HG03280 (cell line): ENCODE results near the gene NOSIP.

Experiments
- ATAC-seq: cut with Tn5 transposase; IDR thresholded peaks from one replicate; pipeline ENCODE4 v1.9.1; 2021; ENCODE audit warnings: mild to moderate bottlenecking, moderate library complexity; ENCODE audit not compliant: unreplicated experiment

Gene NOSIP

DNA sequence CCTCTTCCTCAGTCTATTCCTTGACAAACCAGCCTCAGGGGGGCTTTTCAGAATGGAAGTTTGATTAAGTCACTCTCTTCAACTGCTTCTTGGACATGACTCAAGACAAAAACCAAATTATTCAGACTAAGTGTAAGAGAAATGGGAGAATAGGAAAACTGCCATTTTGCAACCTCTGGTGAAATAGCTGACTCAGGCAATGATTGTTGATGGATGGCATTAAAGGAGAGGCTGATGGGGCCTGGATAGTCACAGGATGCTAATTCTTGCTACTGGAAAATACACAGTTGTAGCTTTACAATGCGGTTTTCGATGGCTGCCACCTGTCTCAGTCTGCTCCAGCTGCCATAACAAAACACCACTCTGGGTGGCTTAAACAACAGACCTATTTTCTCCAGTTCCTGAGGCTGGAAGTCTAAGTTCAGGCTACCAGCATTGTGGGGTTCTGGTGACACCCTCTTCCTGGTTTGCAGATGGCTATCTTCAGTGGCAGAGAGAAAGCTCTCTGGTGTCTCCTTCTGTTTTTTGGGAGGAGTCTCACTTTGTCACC lies 6.1 kb downstream of the NOSIP start:
- no peak for ATAC-seq

DNA sequence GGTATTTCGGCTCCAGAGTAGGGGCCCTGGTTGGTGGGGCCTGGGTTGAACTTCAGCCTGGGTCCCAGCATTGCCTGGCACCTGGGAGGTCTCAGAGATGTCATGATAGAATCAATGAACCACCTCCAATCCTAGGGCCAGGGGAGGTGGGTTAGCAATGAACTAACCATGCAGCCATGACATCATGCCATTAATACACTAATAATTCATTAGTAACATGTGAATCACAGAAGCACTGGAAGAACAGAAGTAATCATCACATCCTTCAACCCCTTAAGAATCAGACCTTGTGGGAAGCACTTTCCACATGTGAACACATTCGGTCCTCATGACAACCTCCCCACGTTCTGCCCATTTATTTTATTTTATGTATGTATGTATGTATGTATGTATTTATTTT lies 6.9 kb downstream of the NOSIP start:
- no peak for ATAC-seq

- ATAC-seq: no peak
Measured at GRCh38 chr19:49573009-49573408, 7.3 kb downstream of the NOSIP start.

DNA sequence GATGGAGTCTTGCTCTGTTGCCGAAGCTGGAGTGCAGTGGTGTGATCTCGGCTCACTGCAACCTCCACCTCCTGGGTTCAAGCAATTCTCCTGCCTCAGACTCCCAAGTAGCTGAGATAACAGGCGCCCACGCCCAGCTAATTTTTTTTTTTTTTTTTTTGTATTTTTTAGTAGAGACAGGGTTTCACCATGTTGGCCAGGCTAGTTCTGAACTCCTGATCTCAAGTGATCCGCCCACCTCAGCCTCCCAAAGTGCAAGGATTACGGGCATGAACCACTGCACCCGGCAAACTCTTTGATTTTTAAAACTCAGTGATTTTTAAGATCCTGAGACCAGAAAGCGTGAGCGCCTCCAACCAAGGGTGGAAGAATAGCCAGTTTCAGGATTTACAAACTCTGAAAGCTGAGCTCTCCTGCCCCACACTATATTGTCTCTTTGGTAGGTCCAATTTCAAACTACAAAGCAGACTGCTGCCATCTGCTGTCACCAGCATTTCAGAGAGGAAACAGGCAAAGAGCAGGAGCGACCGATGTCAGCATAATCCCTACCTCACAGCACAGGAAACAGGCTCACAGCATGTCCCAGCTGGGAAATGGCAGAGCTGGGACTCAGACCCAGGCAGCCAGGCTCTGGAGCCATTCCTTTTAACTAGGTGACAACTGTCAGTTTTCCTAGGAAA lies 9.2 kb downstream of the NOSIP start:
- no peak for ATAC-seq

DNA sequence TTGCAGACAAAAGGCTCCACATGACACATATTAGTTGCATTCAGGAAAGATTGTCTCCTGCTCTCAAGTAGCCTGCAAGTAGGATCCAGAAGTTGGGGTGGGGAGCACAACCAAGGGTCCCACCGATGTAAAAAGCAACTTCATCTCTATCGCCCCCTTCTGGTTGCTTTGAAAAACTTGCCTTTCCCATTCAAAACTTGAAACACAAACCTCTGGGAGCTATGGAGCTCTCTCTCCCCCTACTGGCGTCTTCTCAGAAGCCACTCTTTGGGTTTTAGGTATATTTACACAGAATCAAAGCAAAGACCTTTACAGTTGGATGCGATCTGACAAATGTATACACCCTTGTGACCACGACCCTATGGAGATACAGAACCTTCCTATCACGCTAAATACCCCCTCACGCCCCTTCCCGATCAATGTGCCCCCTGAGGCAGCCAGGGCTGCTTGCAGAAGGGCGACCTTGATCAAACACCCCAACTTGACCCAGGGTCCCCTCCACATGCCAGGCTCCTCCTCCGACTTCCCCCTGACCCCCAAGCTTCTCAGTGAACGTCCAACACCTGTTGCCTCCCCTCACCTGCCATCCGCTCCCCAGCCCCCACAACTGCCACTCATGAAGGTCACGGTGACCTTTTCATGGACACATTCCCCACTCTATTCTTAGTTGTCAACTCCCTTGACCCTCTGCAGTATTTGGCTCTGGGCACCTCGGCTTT lies 10.1 kb downstream of the NOSIP start:
- no peak for ATAC-seq

DNA sequence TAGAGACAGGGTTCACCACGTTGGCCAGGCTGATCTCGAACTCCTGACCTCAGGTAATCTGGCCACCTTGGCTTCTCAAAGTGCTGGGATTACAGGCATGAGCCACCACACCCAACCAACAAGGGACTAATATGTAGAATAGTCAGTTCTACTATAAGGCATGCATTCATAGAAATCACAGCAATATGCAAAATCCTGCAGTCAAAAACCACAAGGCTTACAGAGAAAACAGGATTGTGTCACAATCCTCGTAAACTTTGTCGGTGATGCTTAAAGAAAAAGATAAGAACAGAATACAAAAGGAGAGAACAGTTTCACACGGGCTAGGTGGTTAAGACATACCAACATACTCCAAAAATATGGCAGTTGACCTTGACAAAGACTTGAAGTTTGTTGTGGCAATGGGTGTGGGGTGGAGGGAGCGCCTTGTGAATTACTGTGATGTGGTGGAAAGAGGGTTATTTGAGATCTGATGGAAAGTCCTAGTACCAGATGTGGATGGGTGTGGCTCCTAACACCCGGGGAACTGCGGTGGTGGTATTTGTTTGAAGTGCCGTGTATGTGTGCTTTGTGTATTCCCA lies 12.4 kb downstream of the NOSIP start:
- ATAC-seq: no peak

DNA sequence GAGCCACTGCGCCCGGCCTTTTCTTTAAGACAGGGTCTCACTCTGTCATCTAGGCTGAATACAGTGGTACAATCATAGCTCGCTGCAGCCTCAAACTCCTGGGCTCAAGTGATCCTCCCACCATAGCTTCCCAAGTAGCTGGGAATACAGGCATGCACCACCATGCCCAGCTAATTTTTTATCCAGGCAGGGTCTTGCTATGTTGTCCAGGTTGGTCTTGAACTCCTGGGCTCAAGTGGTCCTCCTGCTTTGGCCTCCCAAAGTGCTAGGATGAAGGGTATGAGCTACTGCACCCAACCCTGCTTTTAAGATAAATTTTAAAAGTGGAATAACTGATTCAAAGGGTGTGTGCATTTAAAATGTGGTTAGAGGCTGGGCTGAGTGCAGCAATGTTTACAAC lies 14.1 kb downstream of the NOSIP start:
- no peak for ATAC-seq

DNA sequence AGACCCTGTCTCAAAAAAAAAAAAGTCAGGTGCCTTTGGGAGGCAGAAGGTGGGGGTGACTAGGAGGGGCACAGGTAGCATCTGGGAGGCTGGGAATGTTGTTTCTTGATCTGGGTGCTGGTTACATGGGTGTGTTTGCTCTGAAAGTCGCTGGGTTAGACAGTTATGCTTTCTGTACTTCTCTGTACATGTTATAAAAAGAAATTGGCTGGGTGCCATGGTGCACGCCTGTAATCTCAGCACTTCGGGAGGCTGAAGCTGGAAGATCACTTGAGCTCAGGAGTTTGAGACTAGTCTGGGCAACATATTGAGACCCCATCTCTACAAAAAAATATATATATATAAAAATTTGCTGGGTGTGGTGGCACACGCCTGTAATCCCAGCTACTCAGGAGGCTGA lies 15.1 kb downstream of the NOSIP start:
- ATAC-seq: no peak

- ATAC-seq: no peak
Measured at GRCh38 chr19:49564616-49565045, 15.7 kb downstream of the NOSIP start.

- ATAC-seq: no peak
Measured at GRCh38 chr19:49560358-49560900, 19.9 kb downstream of the NOSIP start.

DNA sequence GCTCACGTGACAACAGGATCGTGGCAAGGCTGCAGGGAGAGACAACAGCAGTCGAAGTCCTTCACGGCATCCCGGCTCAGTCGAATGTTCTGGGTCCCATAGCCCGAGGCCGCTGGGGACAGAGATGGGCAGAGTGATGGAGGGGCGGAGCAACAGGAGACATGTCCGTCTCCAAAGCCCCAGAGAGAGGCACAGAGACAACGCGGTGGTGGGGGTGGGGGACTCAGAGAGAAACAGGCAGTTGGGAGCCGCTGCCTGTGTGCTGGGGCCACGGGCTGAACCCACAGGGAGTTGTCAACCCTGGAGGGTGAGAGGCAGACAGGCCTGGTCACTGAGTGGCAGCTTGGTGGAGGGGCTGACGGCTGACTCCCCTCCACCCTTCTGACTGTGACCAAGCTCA lies 20.4 kb downstream of the NOSIP start:
- no peak for ATAC-seq

- no peak for ATAC-seq
Measured at GRCh38 chr19:49559443-49559842, 20.9 kb downstream of the NOSIP start.

GRCh38 chr19:49558591-49558990 lies 21.8 kb downstream of the NOSIP start:
- ATAC-seq: no peak

DNA sequence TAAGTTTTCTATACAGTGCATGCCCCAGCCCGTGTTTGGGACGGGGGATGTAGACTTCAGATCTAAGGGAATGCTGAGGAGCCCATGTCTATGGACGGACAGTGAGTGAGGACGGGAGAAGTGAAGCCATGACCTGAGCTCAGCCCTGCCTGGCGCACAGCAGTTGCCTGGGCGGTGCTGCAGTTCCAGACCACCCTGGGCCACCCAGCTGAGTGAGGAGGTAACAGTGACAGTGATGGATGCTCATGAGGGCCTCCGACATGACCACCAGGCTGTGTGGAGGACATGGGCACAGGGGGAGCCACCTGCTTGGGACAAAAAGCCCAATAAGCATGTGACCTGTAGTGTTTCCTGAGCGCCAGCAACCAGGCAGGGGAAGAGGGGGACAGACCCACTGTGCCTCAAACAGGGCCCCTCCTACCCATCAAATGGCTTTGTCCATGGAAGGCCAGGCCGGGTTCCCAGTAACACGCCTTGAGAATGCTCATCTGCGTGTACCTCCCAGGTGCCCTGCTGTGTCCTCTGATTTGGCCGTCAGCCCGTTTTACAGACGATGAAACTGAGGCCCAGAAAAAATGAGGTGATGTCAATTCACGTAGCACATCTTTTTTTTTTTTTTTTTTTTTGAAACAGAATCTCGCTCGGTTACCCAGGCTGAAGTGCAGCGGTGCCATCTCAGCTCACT lies 22.6 kb downstream of the NOSIP start:
- no peak for ATAC-seq

- no peak for ATAC-seq
Measured at GRCh38 chr19:49556412-49557398, 23.7 kb downstream of the NOSIP start.

- no peak for ATAC-seq
Measured at GRCh38 chr19:49555600-49556411, 24.6 kb downstream of the NOSIP start.

GRCh38 chr19:49554701-49555181 lies 25.6 kb downstream of the NOSIP start:
- ATAC-seq: no peak

DNA sequence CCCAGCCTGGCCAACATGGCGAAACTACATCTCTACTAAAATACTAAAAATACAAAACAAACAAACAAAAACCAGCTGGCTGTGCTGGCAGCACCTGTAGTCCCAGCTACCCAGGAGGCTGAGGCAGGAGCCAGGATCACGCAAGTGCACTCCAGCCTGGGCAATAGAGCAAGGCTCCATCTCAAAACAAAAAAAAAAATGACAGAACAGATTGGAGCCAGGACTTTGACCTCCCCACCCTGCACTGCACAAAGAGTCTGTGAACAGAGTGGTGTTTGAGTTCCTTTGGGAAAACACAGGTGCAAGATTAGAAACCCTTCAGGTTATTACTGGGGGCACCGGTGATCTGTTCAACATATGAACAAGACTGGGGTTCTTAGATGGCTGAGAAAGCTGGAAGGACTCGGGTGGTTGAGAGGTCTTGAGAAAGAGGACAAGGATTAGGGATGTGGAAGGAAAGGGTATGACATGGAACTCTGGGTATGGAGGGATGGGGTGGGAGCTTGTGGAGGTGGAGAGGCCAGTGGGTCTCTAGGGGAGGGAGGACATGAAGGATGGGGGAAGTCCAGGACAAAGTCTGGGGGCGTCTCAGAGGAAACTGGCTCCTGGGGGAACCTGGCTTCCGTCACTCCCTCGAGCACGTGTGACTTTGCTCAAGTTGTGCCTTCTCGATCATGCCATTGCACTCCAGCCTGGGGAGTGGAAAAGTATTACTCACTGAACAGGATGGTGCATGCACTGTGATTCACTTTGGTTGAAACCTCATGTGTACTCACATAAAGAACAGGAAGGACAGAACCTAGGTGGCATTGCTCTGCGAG lies 26.7 kb downstream of the NOSIP start:
- ATAC-seq: no peak
